Measurements from ENCODE around the gene IGSF9B.

The IGSF9B gene

DNA sequence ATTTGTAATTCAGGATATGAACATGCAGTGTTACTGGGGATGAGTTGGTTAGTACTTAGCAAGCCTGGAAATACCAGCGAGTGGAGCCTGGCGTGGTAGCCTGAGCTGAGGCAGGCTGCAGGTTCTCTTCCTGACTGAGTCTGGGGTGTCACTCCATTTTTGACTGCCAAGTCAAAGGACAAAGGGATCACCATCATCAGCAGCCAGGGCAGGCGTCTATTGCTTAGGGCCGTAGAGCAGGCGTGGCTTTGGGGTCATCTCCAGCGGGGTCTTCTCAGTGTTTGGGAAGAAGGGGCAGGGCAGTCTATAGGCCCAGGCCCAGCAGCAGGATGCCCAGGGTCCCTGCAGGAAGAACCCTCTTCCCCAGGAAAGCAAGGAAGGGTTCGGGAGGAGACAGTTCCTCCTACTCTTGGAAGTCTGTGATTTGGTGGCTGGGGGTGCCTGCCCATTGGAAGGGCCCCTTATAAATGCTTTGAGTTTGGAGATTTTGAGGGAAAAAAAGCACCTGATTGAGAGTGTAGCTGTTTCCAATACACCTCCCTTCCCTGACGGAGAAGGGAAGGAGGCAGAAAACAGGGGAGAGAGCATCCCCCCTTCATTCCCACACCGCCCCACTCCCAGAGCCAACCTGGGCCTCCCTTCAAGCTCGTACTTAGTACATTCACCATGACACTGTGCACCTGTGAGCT is 60.0 kb downstream of the IGSF9B start:
- DNase-seq, result no peak

DNA sequence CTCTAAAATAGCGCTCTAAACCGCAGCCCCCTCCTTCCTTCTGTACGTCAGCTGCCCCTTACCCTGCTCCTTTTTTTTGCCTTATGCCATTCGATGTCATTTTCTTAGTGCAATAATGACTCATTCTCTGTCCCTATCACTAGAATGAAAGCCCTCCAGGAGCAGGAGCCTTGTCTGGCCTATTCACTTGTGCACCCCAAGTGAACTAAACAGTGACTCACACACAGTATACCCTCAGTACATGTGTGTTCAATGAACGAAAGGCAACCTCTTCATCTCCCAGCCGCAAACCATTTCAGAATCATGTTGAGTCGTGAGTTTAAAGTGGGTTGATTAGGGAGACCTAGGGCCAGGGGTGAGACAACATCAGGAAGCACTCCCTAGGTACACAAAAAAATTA is 60.7 kb downstream of the IGSF9B start:
- no peak for DNase-seq

DNA sequence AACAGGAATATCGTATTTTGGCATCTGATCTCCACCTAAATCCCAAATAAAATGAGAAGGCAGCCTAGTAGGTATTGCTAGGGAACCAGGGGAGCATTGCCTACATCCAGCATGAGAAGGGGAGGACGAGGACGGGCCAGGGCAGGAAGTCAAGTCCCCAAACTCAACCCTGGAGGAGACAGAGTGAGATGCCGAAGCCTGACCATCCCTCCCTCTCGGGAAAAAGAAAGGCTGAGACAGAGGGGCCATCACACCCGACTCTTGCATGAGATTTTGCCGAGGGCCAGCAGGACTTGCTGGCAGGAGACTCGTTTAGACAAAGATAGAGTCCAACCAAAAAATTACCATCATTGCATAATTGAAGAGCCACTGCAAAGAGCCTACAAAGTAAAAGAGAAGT is 61.2 kb downstream of the IGSF9B start:
- DNase-seq, result no peak

DNA sequence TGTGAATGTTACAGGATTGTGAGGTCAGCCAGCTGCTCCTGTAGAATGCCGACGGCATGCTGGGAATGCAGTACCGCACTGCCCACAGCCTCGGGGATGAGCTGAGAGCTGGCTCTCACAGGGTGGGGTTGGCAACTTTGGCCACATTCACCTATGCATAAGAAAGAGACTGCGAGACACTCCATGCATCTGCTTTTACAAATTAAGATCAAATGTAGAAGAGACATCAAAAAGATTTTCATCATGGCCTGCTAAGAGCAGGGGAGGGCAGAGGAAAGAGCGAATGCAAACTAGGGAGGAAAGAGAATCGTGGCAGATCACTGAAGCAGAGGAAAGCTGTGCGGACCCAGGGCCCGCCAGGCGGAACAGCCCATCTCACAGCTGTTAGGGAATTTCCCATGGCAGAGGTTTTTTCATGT is 61.7 kb downstream of the IGSF9B start:
- DNase-seq, result no peak

DNA sequence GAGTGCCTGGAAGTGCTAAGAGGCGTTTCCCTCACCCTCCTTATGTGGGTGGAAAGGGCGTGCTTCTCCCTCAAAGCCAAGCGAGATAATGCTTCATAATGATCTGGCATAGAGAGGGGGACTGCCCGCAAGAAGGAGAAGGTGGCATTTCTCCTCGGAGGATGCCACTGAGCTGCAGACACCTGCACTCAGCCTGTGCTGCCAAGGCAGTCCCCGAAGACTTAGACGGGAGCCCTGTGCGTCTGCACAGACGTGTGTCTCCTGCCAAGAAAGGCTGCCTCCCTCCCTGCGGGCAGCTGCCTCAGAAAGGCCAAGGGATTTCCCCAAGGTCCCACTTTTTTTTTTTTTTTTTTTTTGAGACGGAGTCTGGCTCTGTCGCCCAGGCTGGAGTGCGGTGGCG is 63.4 kb downstream of the IGSF9B start:
- DNase-seq, result no peak

DNA sequence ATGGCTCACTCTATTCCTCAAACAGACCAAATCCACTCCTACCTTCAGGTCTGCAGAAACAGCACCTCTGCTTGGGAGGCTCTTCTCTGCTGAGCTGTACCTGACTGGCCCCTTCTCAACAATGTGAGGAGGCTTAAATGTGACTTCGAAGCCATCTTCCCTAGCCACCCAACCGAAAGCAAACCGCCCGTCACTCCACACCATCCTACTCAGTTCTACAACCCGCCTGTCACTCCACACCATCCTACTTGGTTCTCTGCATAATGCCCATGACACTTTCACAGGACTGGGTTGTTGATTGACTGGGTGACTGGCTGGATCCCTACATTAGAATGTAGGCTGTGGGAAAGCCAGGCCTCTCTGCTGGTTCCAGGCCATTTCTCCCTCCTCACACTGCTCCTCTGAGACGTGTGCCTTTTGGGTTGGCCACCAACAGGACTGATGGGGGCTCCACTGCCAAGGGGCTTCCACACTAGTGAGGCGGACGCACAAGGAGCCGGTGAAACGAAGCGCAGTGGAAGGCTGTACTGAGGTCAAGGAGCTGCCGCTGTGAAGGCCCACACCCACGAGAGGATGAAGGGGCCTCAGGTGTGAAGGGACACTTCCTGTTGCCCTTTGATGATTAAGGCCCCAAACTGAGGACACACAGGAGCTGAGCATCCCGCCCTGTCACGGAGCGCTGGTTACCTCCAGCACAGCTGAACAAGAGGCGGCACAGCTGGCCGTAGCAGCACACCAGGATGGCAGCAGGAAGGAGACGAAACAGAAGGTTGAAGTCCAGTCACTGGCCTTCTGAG is 64.0 kb downstream of the IGSF9B start:
- DNase-seq, result no peak

DNA sequence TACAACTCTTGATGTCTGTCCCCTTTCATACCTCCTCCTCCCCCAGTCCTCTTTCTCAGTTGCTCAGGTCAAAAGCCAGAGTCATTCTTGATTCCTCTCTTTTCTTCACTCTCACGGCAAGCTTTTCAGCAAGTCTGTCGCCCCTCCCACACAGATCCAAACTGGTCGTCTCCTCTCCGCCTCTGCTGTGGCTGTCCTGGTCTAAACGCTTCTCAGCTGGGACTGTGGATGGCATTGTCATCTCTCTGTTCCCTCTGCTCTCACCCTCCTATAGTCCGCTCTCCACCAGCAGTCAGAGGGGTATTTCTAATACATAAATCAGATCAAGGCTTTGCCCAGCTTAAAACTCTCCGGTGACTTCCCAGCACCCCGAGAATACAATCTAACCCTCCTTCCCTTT is 64.6 kb downstream of the IGSF9B start:
- DNase-seq, result no peak

DNA sequence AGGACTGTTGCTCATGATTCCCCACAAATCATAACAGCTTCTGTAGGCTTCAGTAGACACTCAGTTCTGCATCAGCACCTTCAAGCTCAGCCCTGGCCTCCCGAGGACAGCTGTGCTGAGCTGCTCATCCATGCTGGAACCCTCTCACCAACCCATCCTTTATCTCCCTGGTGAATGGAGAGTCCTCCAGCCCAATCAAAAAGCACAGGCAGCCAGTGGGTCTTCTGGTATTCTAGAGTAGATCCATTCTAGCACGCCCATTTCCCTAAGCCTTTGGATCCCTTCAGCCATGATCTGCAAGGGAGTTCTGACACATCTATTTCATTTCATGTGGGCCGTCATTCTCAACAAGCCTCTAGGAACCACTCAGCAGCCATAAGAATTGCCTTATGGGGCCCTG is 66.9 kb downstream of the IGSF9B start:
- DNase-seq, result no peak

DNA sequence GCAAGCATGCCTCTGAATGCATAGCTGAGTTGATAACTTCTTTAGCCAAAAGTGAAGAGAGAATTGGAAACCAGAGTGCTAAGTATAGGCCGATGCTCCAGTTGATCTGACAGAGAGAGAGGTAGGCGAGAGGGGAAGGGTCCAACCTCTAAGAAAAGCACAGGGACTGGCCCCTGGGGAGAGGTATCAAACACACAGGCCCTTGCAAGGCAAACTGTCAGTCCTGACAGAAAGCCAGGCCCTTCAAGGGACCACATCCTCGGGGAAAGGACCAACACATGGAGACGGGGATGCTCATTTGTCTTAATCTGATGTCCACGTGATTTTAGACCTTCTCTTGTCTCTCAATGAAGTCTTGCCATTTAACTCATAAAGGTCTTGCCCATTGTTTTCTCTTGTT is 67.6 kb downstream of the IGSF9B start:
- DNase-seq, result no peak

DNA sequence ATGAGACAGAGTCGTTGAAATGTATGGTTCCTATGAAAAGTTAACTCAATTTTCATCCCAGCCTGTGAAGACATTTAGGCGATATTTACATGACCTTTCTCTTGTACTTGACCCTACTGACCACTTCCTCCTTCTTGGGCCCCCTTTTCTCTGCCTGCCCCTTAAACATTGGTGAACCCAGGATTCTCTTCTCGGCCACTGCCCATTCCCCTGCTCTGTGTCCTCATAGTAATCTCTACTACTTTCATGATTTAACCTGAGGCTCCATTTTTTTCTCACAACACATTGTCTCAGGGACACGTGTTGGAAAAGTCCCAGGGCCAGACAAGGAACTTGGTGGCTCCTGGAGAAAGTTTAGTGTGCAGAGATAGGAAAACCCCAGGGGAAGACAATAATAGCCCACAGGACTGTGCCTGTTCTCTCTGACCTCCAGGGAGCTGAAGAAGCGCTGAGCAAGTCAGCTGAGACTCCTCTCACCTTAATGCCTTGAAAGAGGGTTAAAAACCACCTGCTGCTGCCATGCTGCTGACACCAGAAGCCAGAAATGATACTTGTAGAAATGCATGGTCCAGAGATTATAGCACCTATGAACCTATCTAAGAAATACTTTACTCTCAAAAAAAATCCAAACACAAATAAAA is 69.0 kb downstream of the IGSF9B start:
- no peak for DNase-seq

DNA sequence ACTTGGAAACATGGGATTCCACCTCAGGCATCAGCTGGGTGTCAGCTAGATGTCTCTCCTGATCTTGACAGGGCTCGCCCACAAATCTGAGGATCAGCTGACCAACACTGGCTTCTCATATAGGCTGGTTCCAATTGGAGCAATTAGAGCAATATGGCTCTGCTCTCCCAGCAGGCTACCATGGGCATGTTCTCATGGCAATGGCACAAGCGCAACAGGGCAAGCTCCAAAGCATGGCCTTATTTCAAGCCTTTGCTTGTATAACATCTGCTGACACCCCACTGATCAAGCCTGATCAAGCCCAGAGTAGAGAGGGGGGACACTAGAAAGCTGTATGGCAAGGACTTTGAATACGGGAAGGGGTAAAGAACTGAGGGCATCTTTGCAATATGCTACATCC is 70.7 kb downstream of the IGSF9B start:
- no peak for DNase-seq

DNA sequence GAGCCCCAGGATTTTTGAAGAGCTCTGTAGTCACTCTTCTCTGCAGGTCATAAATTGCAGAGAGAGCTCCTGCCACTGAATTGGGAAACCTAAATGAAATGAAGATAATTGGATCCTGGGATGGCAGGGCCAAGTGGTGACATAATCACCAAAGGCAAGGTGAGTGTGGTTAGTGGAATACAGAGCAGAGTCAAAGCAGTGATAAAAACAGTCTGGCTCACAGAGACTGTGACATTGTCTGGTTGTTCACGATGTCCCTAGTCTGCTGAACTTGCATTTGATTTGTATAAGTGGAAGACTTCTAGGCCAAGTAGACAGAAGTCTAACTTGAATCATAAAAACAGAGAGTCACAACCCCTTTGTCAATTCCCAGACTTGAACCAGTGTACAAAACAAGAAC is 84.6 kb downstream of the IGSF9B start:
- no peak for DNase-seq

DNA sequence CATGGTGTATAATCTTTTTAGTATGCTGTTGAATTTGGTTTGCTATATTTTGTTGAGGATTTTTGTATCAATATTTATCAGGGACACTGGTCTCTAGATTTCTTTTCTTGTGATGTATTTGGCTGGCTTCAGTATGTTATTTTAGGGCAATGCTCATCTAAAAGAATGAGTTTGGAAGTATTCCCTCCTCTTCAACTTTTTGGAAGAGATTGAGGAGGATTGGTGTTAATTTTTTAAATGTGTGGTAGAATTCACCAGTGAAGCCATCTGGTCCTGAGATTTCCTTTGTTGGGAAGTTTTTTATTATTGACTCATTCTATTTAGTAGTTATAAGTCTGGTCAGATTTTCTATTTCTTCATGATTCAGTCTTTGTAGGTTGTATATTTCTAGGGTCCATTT is 89.3 kb downstream of the IGSF9B start:
- no peak for DNase-seq

DNA sequence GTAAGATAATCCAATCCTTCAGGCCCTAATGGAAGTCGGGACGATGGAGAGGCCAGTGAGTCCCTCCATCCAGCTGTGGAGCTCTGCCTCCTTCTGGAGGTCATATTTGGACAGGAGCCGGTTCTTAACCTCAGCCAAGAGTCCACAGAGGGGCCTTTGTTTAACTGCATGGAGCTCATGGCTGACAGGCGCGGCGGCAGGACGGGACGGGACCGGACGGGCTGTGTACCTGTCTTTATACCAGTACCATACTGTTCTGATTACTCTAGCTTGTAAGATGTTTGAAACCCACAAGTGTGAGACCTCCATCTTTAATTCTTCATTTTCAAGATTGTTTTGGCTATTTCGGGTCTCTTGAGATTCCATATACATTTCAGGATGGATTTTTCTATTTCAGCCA is 91.3 kb downstream of the IGSF9B start:
- no peak for DNase-seq

DNA sequence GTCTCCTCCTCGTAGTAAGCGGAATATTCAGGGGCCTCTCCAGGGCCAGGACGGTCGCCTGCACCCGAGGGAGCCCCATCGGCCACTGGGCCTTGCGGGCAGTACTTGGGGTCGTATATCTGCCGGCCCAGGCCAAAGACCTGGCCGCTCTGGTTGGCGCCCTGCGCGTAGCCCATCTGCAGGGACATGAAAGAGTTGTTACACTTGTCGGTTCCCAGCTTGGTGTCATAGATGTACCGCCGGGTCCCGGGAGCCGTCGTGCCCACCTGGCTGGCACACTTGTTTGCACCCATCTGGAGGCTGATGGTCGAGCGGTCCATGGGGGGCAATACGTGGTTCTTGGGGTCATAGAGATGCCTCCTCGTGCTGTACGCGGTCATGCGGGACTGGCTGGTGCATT is 92.0 kb downstream of the IGSF9B start:
- no peak for DNase-seq

DNA sequence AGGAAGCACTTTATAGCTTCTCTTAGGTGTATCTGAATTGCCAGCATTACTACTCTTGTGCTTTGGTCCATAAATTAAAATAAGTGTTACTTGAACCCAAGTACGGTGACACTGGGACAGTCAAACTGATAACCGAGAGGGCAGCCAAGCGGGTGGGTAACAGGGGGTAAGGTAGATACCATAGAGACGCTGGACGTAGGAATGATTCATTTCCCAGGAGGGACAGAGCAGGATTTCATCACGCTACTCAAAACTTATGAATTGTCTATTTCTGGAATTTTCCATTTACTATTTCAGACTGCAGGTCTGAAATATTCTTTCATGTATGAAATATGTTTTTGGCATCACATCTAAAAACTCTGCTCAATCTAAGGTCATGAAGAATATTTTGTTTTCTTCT is 96.6 kb downstream of the IGSF9B start:
- DNase-seq, result no peak

All from cerebellar nuclear complex (tissue), 1 donor.